ENCODE results near the gene SLC35E2B. TPM values are rescaled to one million over a fixed set of nuclear protein-coding genes. Genes with fewer than 3 reads are reported as not detected.
A peak's percentile ranks its signal among the peaks of the same experiment; 100 is the strongest.

The SLC35E2B gene
- total and polyA plus RNA-seq, 2 of the 13 experiments (the other 11 are each of a cell fraction or from before 2014, with no cell fraction given): 14.1 to 19.7 TPM

DNA sequence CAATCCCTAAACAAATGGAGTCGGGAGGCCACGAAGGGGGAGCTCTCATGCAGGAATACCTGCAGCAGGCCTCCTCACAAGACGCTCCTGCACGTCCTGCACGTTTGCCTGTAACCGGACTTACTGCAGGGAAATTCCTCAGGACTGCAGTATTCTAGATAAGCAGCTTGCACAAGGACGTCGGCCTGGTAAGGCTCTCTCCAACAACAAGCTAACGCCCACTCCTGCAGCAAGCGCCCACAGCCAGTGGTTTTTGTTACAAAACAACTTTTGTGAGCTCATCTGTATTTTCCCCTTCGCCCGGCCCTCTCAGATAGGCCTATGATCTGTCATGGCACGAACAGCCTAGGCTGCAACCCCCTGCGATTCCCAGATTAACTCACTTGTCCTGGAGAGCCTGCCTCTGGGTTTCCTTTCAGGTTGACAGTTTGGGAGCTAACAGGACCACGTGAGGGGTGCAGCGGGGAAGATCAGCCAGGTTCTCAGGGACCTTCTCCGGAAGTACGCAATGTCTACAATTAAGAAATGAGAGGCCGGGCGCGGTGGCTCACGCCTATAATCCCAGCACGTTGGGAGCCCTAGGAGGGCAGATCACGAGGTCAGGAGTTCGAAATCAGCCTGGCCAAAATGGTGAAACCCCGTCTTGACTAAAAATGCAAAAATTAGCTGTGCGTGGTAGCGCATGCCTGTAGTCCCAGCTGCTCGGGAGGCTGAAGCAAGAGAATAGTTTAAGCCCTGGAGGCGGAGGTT is 78.2 kb downstream of the SLC35E2B start (continued):
- TF ChIP-seq, protein P1, sequence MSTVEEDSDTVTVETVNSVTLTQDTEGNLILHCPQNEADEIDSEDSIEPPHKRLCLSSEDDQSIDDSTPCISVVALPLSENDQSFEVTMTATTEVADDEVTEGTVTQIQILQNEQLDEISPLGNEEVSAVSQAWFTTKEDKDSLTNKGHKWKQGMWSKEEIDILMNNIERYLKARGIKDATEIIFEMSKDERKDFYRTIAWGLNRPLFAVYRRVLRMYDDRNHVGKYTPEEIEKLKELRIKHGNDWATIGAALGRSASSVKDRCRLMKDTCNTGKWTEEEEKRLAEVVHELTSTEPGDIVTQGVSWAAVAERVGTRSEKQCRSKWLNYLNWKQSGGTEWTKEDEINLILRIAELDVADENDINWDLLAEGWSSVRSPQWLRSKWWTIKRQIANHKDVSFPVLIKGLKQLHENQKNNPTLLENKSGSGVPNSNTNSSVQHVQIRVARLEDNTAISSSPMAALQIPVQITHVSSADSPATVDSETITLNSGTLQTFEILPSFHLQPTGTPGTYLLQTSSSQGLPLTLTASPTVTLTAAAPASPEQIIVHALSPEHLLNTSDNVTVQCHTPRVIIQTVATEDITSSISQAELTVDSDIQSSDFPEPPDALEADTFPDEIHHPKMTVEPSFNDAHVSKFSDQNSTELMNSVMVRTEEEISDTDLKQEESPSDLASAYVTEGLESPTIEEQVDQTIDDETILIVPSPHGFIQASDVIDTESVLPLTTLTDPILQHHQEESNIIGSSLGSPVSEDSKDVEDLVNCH (CRISPR knock-in tag; IDR thresholded peaks at IDR 0.05): no peak
- TF ChIP-seq MED8 (CRISPR knock-in tag; IDR thresholded peaks at IDR 0.05; ENCODE audit: insufficient replicate concordance) (no peak), SALL1 (CRISPR knock-in tag; IDR thresholded peaks at IDR 0.05) (peak; percentile 24), ZNF256 (CRISPR knock-in tag; conservative IDR thresholded peaks at IDR 0.05) (no peak), ZNF10 (CRISPR knock-in tag; IDR thresholded peaks at IDR 0.05; ENCODE audit: borderline replicate concordance, low read depth) (no peak), HINFP (CRISPR knock-in tag; IDR thresholded peaks at IDR 0.05; ENCODE audit: low read depth) (0 out of 2 replicates have a peak, but pooled peaks have one; percentile 35), NFYB (CRISPR knock-in tag; IDR thresholded peaks at IDR 0.05) (no peak), PCBP1 (IDR thresholded peaks at IDR 0.05; ENCODE audit: borderline replicate concordance, low read depth, low read length) (no peak), ZNF724P (CRISPR knock-in tag; IDR thresholded peaks at IDR 0.05; ENCODE audit: borderline replicate concordance) (no peak), E2F2 (CRISPR knock-in tag; IDR thresholded peaks at IDR 0.05; ENCODE audit: borderline replicate concordance) (no peak), SATB2 (CRISPR knock-in tag; IDR thresholded peaks at IDR 0.05) (no peak), ZNF772 (CRISPR knock-in tag; IDR thresholded peaks at IDR 0.05) (0 out of 2 replicates have a peak, but pooled peaks have one; percentile 23), STAG1 (CRISPR knock-in tag; IDR thresholded peaks at IDR 0.05) (0 out of 2 replicates have a peak, but pooled peaks have one; percentile 5), CTCF (CRISPR knock-in tag; IDR thresholded peaks at IDR 0.05) (no peak), NFAT5 (CRISPR knock-in tag; IDR thresholded peaks at IDR 0.05) (no peak), AGO2 (optimal IDR thresholded peaks at IDR 0.05; ENCODE audit: low read depth, low read length) (no peak)

Measured in HepG2 (cell line).